K562 (cell line): ENCODE results near the gene USP2. TPM values are rescaled to one million over a fixed set of nuclear protein-coding genes. Genes with fewer than 3 reads are reported as not detected.

ENCODE experiments used
- ASH1L ChIP-seq: fragments of 450-650 bp; IDR thresholded peaks from 2 replicates; pipeline ENCODE4 v1.6.1; 2018; ENCODE audit warnings: borderline replicate concordance, mild to moderate bottlenecking, low read depth; ENCODE audit not compliant: partially characterized antibody
- ATF1 ChIP-seq, 2 experiments: fragments of 450-650 bp in 1 of 2; IDR thresholded peaks; 2 replicates each; pipeline ENCODE4 v1.6.1; 2016; ENCODE audit warnings: missing compliant biosample characterization in 1 of 2, missing genetic modification characterization in 1 of 2
- DMBX1 ChIP-seq: fragments of 250-450 bp; sonication (Bioruptor Pico); IDR thresholded peaks from 2 replicates; pipeline ENCODE4 v1.8.0; 2022; ENCODE audit warnings: inconsistent platforms, mild to moderate bottlenecking, moderate library complexity, borderline replicate concordance
- EGR1 ChIP-seq: fragments of 450-650 bp; conservative IDR thresholded peaks from 2 replicates; pipeline ENCODE4 v1.6.1; 2017; ENCODE audit warnings: mild to moderate bottlenecking
- FOXA1 ChIP-seq: fragments of 450-650 bp; IDR thresholded peaks from 2 replicates; pipeline ENCODE4 v1.6.1; 2016; ENCODE audit warnings: mild to moderate bottlenecking, borderline replicate concordance
- HDAC1 ChIP-seq, 2 experiments: fragments of 450-650 bp; IDR thresholded peaks; 2 replicates each; pipeline ENCODE4 v1.6.1; 2016 to 2017; ENCODE audit warnings: inconsistent platforms in 1 of 2, mild to moderate bottlenecking in 1 of 2, moderate library complexity in 1 of 2
- MTA3 ChIP-seq: fragments of 450-650 bp; formaldehyde crosslinking; IDR thresholded peaks from 2 replicates; pipeline ENCODE4 v1.6.1; 2017; ENCODE audit warnings: mild to moderate bottlenecking, borderline replicate concordance
- PML ChIP-seq: IDR thresholded peaks from 2 replicates; pipeline ENCODE4 v1.6.1; 2012; ENCODE audit warnings: low read length, inconsistent platforms
- POLR2AphosphoS5 ChIP-seq: IDR thresholded peaks from 2 replicates; pipeline ENCODE4 v1.6.1; 2011; ENCODE audit warnings: mild to moderate bottlenecking, low read depth, low read length, moderate library complexity; ENCODE audit not compliant: control insufficient read depth, insufficient read depth
- PRPF4 ChIP-seq: fragments of 200-400 bp; formaldehyde crosslinking; IDR thresholded peaks from one replicate; pipeline ENCODE4 v1.6.1; 2017; ENCODE audit warnings: low read length, low read depth, mild to moderate bottlenecking; ENCODE audit not compliant: insufficient read depth, poor library complexity, severe bottlenecking
- PURB ChIP-seq: sonication (generic); formaldehyde crosslinking; IDR thresholded peaks from 2 replicates; pipeline ENCODE4 v1.9.0; 2021; ENCODE audit warnings: low read depth, mild to moderate bottlenecking, missing genetic modification reagents
- RCOR1 ChIP-seq, 2 experiments: IDR thresholded peaks; 2 replicates each; pipeline ENCODE4 v1.6.1; 2012; ENCODE audit warnings: low read depth in 2 of 2, low read length in 2 of 2, borderline replicate concordance in 1 of 2, improper control_type of control experiment in 1 of 2
- SLC30A9 ChIP-seq: fragments of 250-450 bp; sonication (Bioruptor Pico); IDR thresholded peaks from 2 replicates; pipeline ENCODE4 v1.8.0; 2022; ENCODE audit warnings: mild to moderate bottlenecking, moderate library complexity
- SMARCC2 ChIP-seq: fragments of 450-650 bp; IDR thresholded peaks from 2 replicates; pipeline ENCODE4 v1.6.1; 2017; ENCODE audit warnings: antibody characterized with exemption, moderate library complexity, mild to moderate bottlenecking, low read depth
- SMC3 ChIP-seq: conservative IDR thresholded peaks from 2 replicates; pipeline ENCODE4 v1.6.1; 2011; ENCODE audit warnings: low read depth, low read length, improper control_type of control experiment; ENCODE audit not compliant: insufficient read depth
- TBP ChIP-seq: optimal IDR thresholded peaks from 2 replicates; pipeline ENCODE3; 2011; ENCODE audit warnings: low read depth, low read length, improper control_type of control experiment
- TCF3 ChIP-seq: sonication (generic); formaldehyde crosslinking; IDR thresholded peaks from 2 replicates; pipeline ENCODE4 v1.4.0; 2020; ENCODE audit warnings: mild to moderate bottlenecking, missing genetic modification reagents
- TEAD1 ChIP-seq, 2 experiments: fragments of 450-650 bp in 1 of 2; sonication (generic) in 1 of 2; formaldehyde crosslinking; IDR thresholded peaks; 2 replicates each; pipeline versions ENCODE4 v1.4.0 to v1.8.0; 2020 to 2022; ENCODE audit warnings: mild to moderate bottlenecking in 2 of 2, missing genetic modification reagents in 1 of 2
- polyA plus RNA-seq, 8 experiments: library from polyadenylated mRNA; depleted of rRNA in 4 of 8; stranded (reverse) in 5 of 8; unstranded in 3 of 8; fragments of >200 nt; fragmentation: Nextera tagmentation in 2 of 8; fragmentation: Illumina TruSeq in 1 of 8; extraction: Ambion mirVana in 2 of 8; extraction: Trizol in 1 of 8; gene quantifications; 2 replicates each; pipeline versions ENCODE4 v1.2.1 to v1.2.3, GENCODE V29; 2011 to 2014; ENCODE audit warnings: inconsistent platforms in 1 of 8, missing spikeins in 1 of 8
- total RNA-seq, 7 experiments: library from RNA; depleted of rRNA in 6 of 7; stranded (reverse); fragments of >200 nt in 6 of 7; fragmentation: Illumina TruSeq in 2 of 7; extraction: Trizol in 2 of 7; gene quantifications; 2 replicates each; pipeline versions ENCODE4 v1.2.1 to v1.2.3, GENCODE V29; 2011 to 2021; ENCODE audit warnings: low replicate concordance in 1 of 7
- TF ChIP-seq, protein P1 (sequence below): fragments of 450-650 bp; IDR thresholded peaks from 2 replicates; pipeline ENCODE4 v1.7.0; 2016; ENCODE audit warnings: borderline replicate concordance
- TF ChIP-seq, protein P2 (sequence below): IDR thresholded peaks from 2 replicates; pipeline ENCODE4 v1.6.1; 2011; ENCODE audit warnings: borderline replicate concordance, low read depth, mild to moderate bottlenecking, moderate library complexity, low read length; ENCODE audit not compliant: insufficient read depth, poor library complexity, severe bottlenecking
- TF ChIP-seq, protein P3 (sequence below), 2 experiments: IDR thresholded peaks; 2 replicates each; pipeline ENCODE4 v1.6.1; 2012; ENCODE audit warnings: improper control_type of control experiment in 2 of 2, low read depth in 2 of 2, low read length in 2 of 2, borderline replicate concordance in 1 of 2

The USP2 gene
- total and polyA plus RNA-seq, 9 of the 15 experiments (the other 6 are each of a cell fraction or from before 2014, with no cell fraction given), result 2.8 to 16.9 (median 3.9) TPM

DNA sequence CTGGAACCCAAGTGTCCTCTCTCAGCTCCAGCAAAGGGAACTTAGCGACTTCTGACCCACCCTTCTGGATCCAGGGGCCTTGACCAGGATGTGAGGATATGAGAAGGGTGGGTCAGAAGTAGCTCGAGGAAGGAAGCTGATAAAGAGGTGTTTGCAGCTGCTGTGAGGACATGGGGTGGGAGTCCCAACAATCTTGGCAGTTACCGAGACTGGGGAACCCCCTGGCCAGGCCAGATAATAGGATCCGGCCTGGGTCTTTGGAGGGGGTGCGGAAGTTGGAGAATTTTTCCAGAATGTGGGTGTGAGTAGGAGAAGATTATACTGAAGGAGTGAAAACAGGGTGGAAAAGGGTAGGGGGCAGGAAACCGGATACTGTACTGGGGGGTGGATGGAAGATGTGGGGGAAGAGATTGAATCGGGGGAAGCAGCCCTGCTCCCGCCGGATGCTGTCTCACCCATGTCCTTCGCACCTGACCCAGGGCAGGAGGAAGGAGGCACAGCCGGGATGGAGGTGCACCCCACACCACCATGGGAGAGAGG, 61.7 kb downstream of the USP2 start (continued):
- 0 out of 2 replicates have a peak, but pooled peaks have one; percentile 68 for TF ChIP-seq MTA3
- no peak for TF ChIP-seq RCOR1 (IDR thresholded peaks at IDR 0.05; ENCODE audit: borderline replicate concordance in 1 of 2, low read depth in 2 of 2, low read length in 2 of 2)
- no peak for TF ChIP-seq FOXA1
- TF ChIP-seq, protein P1, sequence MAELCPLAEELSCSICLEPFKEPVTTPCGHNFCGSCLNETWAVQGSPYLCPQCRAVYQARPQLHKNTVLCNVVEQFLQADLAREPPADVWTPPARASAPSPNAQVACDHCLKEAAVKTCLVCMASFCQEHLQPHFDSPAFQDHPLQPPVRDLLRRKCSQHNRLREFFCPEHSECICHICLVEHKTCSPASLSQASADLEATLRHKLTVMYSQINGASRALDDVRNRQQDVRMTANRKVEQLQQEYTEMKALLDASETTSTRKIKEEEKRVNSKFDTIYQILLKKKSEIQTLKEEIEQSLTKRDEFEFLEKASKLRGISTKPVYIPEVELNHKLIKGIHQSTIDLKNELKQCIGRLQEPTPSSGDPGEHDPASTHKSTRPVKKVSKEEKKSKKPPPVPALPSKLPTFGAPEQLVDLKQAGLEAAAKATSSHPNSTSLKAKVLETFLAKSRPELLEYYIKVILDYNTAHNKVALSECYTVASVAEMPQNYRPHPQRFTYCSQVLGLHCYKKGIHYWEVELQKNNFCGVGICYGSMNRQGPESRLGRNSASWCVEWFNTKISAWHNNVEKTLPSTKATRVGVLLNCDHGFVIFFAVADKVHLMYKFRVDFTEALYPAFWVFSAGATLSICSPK, result no peak
- no peak for TF ChIP-seq PRPF4
- no peak for TF ChIP-seq SLC30A9 (CRISPR knock-in tag)
- peak; percentile 75 for TF ChIP-seq EGR1
- TF ChIP-seq ASH1L, result no peak
- TF ChIP-seq SMC3, result no peak
- TF ChIP-seq PURB, result no peak
- TF ChIP-seq SMARCC2, result no peak
- no peak for TF ChIP-seq ATF1 (CRISPR knock-in tag; IDR thresholded peaks at IDR 0.05)
- TF ChIP-seq ATF1 (tag; IDR thresholded peaks at IDR 0.05), result no peak
- no peak; the same call in 1 of the 2 replicates for TF ChIP-seq PML
- TF ChIP-seq, protein P2, sequence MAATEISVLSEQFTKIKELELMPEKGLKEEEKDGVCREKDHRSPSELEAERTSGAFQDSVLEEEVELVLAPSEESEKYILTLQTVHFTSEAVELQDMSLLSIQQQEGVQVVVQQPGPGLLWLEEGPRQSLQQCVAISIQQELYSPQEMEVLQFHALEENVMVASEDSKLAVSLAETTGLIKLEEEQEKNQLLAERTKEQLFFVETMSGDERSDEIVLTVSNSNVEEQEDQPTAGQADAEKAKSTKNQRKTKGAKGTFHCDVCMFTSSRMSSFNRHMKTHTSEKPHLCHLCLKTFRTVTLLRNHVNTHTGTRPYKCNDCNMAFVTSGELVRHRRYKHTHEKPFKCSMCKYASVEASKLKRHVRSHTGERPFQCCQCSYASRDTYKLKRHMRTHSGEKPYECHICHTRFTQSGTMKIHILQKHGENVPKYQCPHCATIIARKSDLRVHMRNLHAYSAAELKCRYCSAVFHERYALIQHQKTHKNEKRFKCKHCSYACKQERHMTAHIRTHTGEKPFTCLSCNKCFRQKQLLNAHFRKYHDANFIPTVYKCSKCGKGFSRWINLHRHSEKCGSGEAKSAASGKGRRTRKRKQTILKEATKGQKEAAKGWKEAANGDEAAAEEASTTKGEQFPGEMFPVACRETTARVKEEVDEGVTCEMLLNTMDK, result no peak
- TF ChIP-seq POLR2AphosphoS5, result peak; percentile 62; the same call in 1 of the 2 replicates
- TF ChIP-seq, protein P3, sequence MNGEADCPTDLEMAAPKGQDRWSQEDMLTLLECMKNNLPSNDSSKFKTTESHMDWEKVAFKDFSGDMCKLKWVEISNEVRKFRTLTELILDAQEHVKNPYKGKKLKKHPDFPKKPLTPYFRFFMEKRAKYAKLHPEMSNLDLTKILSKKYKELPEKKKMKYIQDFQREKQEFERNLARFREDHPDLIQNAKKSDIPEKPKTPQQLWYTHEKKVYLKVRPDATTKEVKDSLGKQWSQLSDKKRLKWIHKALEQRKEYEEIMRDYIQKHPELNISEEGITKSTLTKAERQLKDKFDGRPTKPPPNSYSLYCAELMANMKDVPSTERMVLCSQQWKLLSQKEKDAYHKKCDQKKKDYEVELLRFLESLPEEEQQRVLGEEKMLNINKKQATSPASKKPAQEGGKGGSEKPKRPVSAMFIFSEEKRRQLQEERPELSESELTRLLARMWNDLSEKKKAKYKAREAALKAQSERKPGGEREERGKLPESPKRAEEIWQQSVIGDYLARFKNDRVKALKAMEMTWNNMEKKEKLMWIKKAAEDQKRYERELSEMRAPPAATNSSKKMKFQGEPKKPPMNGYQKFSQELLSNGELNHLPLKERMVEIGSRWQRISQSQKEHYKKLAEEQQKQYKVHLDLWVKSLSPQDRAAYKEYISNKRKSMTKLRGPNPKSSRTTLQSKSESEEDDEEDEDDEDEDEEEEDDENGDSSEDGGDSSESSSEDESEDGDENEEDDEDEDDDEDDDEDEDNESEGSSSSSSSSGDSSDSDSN (IDR thresholded peaks at IDR 0.05; ENCODE audit: borderline replicate concordance in 1 of 2, low read depth in 2 of 2, low read length in 2 of 2), result peak in 1 of 2 experiments; percentile 64; a peak in 1 of 4 replicates
- no peak for TF ChIP-seq TEAD1 (CRISPR knock-in tag; IDR thresholded peaks at IDR 0.05)
- TF ChIP-seq HDAC1 (IDR thresholded peaks at IDR 0.05), result peak in 1 of 2 experiments; percentile 58; a peak in 1 of 4 replicates
- no peak for TF ChIP-seq DMBX1 (CRISPR knock-in tag)
- no peak for TF ChIP-seq TBP
- peak; percentile 81 for TF ChIP-seq TCF3
